ENCODE results near the gene KANSL1L. TPM values are rescaled to one million over a fixed set of nuclear protein-coding genes. Genes with fewer than 3 reads are reported as not detected.

Gene KANSL1L
- total and polyA plus RNA-seq, 10 of the 15 experiments (the other 5 are each of a cell fraction or from before 2014, with no cell fraction given): 1.2 to 9.5 (median 3.7) TPM

- POLR2A ChIA-PET: no interaction called here
- no peaks in the 10 kb centered on the region for H4K20me1 ChIP-seq (ENCODE audit: control insufficient read depth, insufficient read depth)
- no peak for FAIRE-seq
- TF ChIP-seq, protein P1, sequence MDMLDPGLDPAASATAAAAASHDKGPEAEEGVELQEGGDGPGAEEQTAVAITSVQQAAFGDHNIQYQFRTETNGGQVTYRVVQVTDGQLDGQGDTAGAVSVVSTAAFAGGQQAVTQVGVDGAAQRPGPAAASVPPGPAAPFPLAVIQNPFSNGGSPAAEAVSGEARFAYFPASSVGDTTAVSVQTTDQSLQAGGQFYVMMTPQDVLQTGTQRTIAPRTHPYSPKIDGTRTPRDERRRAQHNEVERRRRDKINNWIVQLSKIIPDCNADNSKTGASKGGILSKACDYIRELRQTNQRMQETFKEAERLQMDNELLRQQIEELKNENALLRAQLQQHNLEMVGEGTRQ (IDR thresholded peaks at IDR 0.05; ENCODE audit: borderline replicate concordance, low read depth, low read length): no peak
- TF ChIP-seq HDAC6 (IDR thresholded peaks at IDR 0.05; ENCODE audit: unreplicated experiment) (no peak), SP1 (IDR thresholded peaks at IDR 0.05; ENCODE audit: low read depth, low read length) (no peak)
- H3K9ac ChIP-seq (ENCODE audit: control insufficient read depth, insufficient read depth, low read length): no peak overlapping the region
- RAD21 ChIA-PET (ENCODE audit: unreplicated experiment): no interaction called here
- CTCF ChIA-PET: no interaction called here
- H3K4me1 ChIP-seq (ENCODE audit: control insufficient read depth, insufficient read depth, low read length): no peaks in the 10 kb centered on the region
- no TSS peak for BruUV-seq (replicated peaks)
- no peaks in the 10 kb centered on the region for H3K9me3 ChIP-seq (replicated peaks; ENCODE audit: control insufficient read depth, insufficient read depth, low read length)
- no peaks in the 10 kb centered on the region for H3K36me3 ChIP-seq (ENCODE audit: control insufficient read depth in 2 of 2, insufficient read depth in 2 of 2, low read length in 1 of 2)
- no peak overlapping the region for H3K4me2 ChIP-seq (ENCODE audit: control insufficient read depth, insufficient read depth)
- DNase-seq (ENCODE audit: low read depth, low spot score): no peak
- peak; percentile 18; the same call in 2 of the 3 replicates for ATAC-seq
- no peak overlapping the region for H2AFZ ChIP-seq (ENCODE audit: control insufficient read depth, low read depth, low read length)
- SMC1A ChIA-PET (ENCODE audit: uncharacterized antibody, unreplicated experiment): no interaction called here
- H3K4me3 ChIP-seq: no peak overlapping the region
- H3K79me2 ChIP-seq (ENCODE audit: control insufficient read depth, insufficient read depth, low read length): no peaks in the 10 kb centered on the region
- WGBS (ENCODE audit: insufficient coverage, insufficient replicate concordance, low lambda C conversion rate, missing lambda C conversion rate): 90% methylated on average over 3 of the region's 3 CpGs
- H3K27me3 ChIP-seq (replicated peaks in 1 of 2; ENCODE audit: control insufficient read depth in 2 of 2, insufficient read depth in 2 of 2, low read length in 1 of 2): no peaks in the 10 kb centered on the region
- intact Hi-C loops (cut with micrococcal nuclease; ENCODE audit: unreplicated experiment): no loop called here
- H3K27ac ChIP-seq (ENCODE audit: control insufficient read depth, insufficient read depth): no peak overlapping the region
- in situ Hi-C loops (cut with MboI): no loop called here
Measured at GRCh38 chr2:210055825-210056224, 115.4 kb downstream of the KANSL1L start.

GRCh38 chr2:210054696-210055095 lies 116.5 kb downstream of the KANSL1L start:
- FAIRE-seq (no peak), DNase-seq (ENCODE audit: low read depth, low spot score) (no peak), ATAC-seq (no peak)
- ChIA-PET POLR2A (no interaction called here), RAD21 (ENCODE audit: unreplicated experiment) (no interaction called here), SMC1A (ENCODE audit: uncharacterized antibody, unreplicated experiment) (no interaction called here), CTCF (no interaction called here)
- H3K4me2 ChIP-seq (ENCODE audit: control insufficient read depth, insufficient read depth): no peak overlapping the region
- H4K20me1 ChIP-seq (ENCODE audit: control insufficient read depth, insufficient read depth): no peaks in the 10 kb centered on the region
- H3K27me3 ChIP-seq (replicated peaks in 1 of 2; ENCODE audit: control insufficient read depth in 2 of 2, insufficient read depth in 2 of 2, low read length in 1 of 2): no peaks in the 10 kb centered on the region
- WGBS (ENCODE audit: insufficient coverage, insufficient replicate concordance, low lambda C conversion rate, missing lambda C conversion rate): 89% methylated on average over 1 of the region's 1 CpG
- H3K79me2 ChIP-seq (ENCODE audit: control insufficient read depth, insufficient read depth, low read length): no peaks in the 10 kb centered on the region
- no peaks in the 10 kb centered on the region for H3K36me3 ChIP-seq (ENCODE audit: control insufficient read depth in 2 of 2, insufficient read depth in 2 of 2, low read length in 1 of 2)
- no peak overlapping the region for H3K9ac ChIP-seq (ENCODE audit: control insufficient read depth, insufficient read depth, low read length)
- intact Hi-C loops (cut with micrococcal nuclease; ENCODE audit: unreplicated experiment): no loop called here
- in situ Hi-C loops (cut with MboI): no loop called here
- no TSS peak for BruUV-seq (replicated peaks)
- no peaks in the 10 kb centered on the region for H3K9me3 ChIP-seq (replicated peaks; ENCODE audit: control insufficient read depth, insufficient read depth, low read length)
- no peak overlapping the region for H2AFZ ChIP-seq (ENCODE audit: control insufficient read depth, low read depth, low read length)
- no peak overlapping the region for H3K4me3 ChIP-seq
- no peak overlapping the region for H3K27ac ChIP-seq (ENCODE audit: control insufficient read depth, insufficient read depth)
- no peaks in the 10 kb centered on the region for H3K4me1 ChIP-seq (ENCODE audit: control insufficient read depth, insufficient read depth, low read length)
- no peak for TF ChIP-seq ZSCAN29 (IDR thresholded peaks at IDR 0.05)
- TF ChIP-seq YBX1 (IDR thresholded peaks at IDR 0.05): no peak
- TF ChIP-seq E2F8 (IDR thresholded peaks at IDR 0.05; ENCODE audit: low read depth, partially characterized antibody): no peak
- TF ChIP-seq, protein P2, sequence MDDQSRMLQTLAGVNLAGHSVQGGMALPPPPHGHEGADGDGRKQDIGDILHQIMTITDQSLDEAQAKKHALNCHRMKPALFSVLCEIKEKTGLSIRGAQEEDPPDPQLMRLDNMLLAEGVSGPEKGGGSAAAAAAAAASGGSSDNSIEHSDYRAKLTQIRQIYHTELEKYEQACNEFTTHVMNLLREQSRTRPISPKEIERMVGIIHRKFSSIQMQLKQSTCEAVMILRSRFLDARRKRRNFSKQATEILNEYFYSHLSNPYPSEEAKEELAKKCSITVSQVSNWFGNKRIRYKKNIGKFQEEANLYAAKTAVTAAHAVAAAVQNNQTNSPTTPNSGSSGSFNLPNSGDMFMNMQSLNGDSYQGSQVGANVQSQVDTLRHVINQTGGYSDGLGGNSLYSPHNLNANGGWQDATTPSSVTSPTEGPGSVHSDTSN (IDR thresholded peaks at IDR 0.05; ENCODE audit: insufficient replicate concordance, low read depth, low read length): no peak
- no peak for TF ChIP-seq BRCA1 (IDR thresholded peaks at IDR 0.05; ENCODE audit: low read depth, low read length)
- no peak for TF ChIP-seq JUND (IDR thresholded peaks at IDR 0.05; ENCODE audit: low read depth, low read length)
- TF ChIP-seq, protein P3, sequence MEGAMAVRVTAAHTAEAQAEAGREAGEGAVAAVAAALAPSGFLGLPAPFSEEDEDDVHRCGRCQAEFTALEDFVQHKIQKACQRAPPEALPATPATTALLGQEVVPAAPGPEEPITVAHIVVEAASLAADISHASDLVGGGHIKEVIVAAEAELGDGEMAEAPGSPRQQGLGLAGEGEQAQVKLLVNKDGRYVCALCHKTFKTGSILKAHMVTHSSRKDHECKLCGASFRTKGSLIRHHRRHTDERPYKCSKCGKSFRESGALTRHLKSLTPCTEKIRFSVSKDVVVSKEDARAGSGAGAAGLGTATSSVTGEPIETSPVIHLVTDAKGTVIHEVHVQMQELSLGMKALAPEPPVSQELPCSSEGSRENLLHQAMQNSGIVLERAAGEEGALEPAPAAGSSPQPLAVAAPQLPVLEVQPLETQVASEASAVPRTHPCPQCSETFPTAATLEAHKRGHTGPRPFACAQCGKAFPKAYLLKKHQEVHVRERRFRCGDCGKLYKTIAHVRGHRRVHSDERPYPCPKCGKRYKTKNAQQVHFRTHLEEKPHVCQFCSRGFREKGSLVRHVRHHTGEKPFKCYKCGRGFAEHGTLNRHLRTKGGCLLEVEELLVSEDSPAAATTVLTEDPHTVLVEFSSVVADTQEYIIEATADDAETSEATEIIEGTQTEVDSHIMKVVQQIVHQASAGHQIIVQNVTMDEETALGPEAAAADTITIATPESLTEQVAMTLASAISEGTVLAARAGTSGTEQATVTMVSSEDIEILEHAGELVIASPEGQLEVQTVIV (IDR thresholded peaks at IDR 0.05; ENCODE audit: borderline replicate concordance, partially characterized antibody): no peak
